Measurements from ENCODE around the gene MCF2L2.
"Not testable (repeated sequence)": the region's sequence is repeated elsewhere in the genome, so short reads cannot be mapped to it uniquely, and the experiment has no call there.

The MCF2L2 gene

DNA sequence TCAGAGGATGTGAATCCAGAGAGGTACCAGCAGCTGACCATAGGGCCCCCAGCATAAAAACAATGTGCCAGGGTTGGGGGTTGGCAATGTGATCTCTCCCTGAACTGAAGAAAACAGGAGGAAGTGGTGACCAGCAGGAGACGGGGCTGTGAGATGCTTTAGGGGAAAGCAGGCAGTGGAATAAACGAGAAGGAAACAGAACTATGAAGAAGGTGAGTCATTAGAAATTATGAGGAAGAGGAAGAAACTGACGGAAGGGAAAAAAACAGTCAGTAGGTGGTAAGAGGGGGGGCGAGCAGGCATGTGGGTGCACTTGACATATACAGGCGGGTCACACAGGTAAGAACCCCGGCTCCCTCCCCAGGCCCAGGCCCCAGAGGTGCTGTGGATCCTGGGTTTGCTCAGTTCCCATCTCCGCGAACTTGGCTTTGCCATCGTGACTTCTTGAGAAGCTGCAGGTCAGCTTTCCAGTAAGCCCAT lies 217.5 kb downstream of the MCF2L2 start:
- DNase-seq (ENCODE audit: low read depth in 2 of 2): no peak

GRCh38 chr3:183210341-183210740 lies 218.1 kb downstream of the MCF2L2 start:
- DNase-seq (ENCODE audit: low read depth in 2 of 2): no peak

- no peak for DNase-seq (ENCODE audit: low read depth in 2 of 2)
Measured at GRCh38 chr3:183208800-183209199, 219.6 kb downstream of the MCF2L2 start.

GRCh38 chr3:183208260-183208659 lies 220.2 kb downstream of the MCF2L2 start:
- DNase-seq (ENCODE audit: low read depth in 2 of 2): no peak

DNA sequence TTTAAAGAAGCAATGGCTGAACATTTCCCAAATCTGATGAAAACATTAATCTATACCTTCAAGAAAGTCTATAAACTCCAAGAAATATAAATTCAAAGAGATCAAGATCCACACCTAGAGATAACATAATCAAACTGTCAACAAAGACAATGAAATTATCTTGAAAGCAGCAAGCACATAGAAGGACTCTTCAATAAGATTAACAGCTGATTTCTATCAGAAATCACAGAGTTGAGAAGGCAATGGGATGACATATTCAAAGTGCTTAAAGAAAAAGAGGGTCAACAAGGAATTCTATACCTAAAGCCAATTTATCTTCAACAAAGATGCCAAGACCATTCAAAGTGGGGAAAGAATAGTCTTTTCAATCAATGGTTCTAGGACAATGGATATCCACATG lies 224.7 kb downstream of the MCF2L2 start:
- DNase-seq (ENCODE audit: low read depth in 2 of 2): no peak

DNA sequence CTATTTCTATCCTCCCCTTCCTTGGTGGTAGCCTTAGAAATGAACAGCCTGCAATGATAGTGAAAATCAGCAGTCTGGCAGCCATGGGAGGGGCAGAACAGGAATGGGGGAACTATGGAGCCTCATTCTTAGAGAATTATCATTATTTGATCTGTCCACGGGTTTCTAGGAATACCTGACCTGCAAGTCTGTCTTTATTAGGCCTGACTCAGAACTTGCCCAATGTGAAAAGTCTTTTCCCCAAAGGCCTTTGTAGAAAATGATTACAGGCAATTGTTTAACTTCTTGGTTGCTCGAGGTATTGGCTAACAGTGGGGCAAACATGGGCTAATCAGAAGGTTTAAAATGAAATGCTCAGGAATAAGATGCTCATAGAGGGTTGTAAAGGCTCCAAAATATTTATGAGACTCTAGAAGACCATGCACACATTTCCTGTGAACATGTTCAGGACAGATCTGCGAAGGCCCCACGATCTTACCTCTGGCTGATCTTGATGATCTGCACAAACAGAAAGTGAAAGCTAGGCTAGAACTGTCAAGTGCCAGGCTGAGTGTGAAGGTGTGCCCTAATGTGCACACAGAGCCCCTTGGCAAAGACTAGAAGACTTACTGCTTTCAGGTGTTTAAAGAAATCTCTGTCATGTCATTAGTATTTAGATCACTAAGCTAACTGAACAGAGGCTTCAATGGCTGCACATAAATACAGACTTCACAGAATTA lies 226.3 kb downstream of the MCF2L2 start:
- DNase-seq (ENCODE audit: low read depth in 2 of 2): no peak

DNA sequence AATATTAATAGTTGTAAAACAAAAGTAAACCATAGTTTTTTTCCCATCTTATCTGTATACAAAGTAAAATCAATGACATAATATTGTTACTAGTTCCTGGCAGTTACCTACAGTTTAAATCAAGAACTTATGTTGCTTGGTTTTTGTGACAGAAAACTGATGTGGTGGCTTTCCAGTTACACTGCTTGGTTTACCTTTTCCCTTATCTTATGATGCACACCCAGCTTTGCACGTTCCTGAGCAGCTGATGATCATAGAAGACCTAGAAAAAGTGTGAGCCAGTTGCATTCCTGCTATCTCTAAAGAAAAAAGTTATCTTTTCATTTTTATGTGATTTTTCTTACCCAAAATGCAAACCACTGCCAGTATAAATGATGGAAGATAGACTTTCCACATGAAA lies 229.5 kb downstream of the MCF2L2 start:
- no peak for DNase-seq (ENCODE audit: low read depth in 2 of 2)

GRCh38 chr3:183197734-183198133 lies 230.7 kb downstream of the MCF2L2 start:
- no peak for DNase-seq (ENCODE audit: low read depth in 2 of 2)

DNA sequence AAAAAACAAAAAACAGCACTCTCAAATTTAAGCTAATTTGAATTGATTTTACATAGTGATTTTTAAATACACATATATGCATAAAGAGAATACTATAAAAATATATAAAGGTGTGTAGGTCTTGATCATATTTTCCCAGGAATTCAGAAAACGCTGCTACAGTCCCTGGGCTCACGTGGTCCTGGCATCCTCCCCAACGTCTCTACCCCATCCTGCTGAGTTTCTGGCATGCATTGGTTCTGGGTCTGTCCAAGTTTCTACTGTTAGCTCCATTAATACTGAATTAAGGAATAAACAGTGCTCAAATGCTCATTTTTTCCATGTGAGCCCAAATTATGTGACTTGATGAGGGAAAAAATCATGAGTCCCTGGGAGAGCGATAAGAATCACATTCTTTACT lies 233.2 kb downstream of the MCF2L2 start:
- no peak for DNase-seq (ENCODE audit: low read depth in 2 of 2)

GRCh38 chr3:183193762-183194689 lies 234.4 kb downstream of the MCF2L2 start:
- no peak for DNase-seq (ENCODE audit: low read depth in 2 of 2)

GRCh38 chr3:183192650-183193300 lies 235.6 kb downstream of the MCF2L2 start:
- DNase-seq (ENCODE audit: low read depth in 2 of 2): no peak

- no peak for DNase-seq (ENCODE audit: low read depth in 2 of 2)
Measured at GRCh38 chr3:183189641-183190040, 238.8 kb downstream of the MCF2L2 start.

DNA sequence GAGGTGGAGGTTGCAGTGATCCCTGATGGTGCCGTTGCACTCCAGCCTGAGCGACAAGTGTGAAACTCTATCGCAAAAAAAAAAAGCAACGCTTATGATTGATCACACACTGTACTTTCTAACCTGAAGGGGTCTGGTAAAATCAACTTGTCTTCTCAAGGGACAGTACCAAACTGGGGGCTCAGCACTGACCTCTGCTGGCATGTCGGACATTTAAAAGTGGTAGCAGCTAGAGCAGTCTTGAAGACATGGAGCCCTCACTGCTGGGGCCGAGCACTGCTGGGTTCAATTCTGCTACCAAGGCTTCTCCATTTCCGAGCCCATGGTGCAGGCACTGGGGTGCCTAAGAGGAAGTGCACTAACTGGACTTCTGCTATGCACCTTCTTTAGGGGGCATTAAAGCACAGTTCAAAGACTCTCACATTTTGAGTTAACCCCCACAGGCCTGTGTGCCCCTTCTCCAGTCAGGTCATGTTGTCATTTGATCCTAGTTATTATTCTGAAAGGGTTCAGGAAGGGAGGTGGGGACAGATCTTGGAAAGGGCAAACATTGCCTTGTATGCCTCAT lies 239.4 kb downstream of the MCF2L2 start:
- no peak for DNase-seq (ENCODE audit: low read depth in 2 of 2)

DNA sequence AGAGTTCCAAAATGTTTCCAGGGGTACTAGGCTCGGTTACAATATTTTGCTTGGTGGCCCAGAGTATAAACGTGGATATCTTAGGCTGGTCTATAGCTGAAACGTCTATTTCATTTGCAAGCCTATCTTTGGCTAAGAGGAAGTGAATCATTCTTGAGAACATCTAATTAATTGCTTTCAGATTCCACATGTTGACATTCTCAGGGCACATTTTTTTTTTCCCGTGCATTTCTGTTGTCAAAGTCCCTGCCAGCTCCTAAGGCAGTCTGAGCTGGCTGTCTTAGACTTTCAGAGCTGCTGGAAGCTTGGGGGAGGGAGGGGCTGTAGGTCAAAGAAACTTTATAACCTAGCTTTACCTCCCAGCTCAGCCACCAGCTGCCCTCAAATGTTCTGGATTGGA lies 242.7 kb downstream of the MCF2L2 start:
- no peak for DNase-seq (ENCODE audit: low read depth in 2 of 2)

DNA sequence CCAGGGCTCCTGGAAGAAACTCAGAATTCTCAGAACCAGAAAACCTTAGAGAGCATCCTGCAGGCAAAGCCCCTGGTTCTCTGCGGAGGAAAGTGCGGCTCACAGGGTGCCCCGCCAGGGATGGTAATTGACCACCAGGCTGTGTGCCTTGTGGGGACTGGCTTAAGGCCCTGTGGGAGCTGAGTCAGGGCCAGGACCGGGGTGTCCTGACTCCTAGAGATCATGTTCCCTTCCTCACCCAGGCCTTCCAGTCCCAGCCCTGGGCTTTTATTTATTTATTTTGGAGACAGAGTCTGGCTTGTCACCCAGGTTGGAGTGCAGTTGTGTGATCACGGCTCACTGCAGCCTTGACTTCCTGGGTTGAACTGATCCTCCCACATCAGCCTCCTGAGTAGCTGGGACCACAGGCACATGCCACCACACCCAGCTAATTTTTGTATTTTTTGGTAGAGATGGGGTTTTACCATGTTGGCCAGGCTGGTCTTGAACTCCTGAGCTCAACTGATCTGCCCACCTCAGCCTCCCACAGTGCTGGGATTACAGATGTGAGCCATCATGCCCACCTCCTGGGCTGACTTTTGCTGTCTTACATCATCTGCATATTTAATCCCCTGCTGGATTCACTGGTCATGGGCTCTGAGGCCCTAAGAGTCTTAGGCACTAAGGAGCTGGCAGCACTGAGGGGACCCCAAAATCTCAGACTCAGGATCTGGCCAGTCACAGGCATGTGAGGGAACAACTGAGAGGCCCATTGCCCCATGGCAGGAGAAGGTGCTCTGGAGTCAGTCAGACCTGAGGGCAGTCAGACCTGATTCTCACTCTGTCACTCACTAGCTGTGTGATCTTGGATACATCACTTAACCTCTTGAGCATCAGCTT lies 245.4 kb downstream of the MCF2L2 start:
- DNase-seq (ENCODE audit: low read depth in 2 of 2): no peak

GRCh38 chr3:183182073-183182472 lies 246.3 kb downstream of the MCF2L2 start:
- DNase-seq (ENCODE audit: low read depth in 2 of 2): no peak

GRCh38 chr3:183181606-183182005 lies 246.8 kb downstream of the MCF2L2 start:
- DNase-seq (ENCODE audit: low read depth in 2 of 2): no peak

DNA sequence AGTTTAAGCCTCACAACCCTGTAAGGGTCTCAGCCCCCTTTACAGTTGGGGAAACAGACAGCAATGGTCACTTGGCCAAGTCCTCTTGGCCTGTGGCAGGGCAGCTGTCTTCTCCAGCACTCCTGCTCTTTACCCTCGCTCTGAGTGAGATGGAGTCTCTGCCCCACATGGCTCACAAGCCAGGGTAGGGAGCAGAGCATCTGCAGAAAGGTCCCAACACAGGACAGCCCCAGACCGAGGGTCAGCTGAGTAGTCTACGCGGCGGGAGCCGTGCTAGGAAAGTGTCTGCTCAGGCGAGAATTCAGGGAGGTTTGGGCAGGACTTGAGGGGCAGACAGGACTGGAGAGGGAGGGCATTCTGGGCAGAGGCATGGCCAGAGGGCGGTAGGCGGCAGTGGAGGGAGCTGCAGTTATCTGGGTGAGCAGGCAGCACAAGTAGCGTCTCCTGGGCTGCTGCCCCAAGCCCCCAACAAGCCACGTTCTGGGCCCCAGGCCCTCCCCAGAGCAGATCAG lies 247.6 kb downstream of the MCF2L2 start:
- no peak for DNase-seq (ENCODE audit: low read depth in 2 of 2)

DNA sequence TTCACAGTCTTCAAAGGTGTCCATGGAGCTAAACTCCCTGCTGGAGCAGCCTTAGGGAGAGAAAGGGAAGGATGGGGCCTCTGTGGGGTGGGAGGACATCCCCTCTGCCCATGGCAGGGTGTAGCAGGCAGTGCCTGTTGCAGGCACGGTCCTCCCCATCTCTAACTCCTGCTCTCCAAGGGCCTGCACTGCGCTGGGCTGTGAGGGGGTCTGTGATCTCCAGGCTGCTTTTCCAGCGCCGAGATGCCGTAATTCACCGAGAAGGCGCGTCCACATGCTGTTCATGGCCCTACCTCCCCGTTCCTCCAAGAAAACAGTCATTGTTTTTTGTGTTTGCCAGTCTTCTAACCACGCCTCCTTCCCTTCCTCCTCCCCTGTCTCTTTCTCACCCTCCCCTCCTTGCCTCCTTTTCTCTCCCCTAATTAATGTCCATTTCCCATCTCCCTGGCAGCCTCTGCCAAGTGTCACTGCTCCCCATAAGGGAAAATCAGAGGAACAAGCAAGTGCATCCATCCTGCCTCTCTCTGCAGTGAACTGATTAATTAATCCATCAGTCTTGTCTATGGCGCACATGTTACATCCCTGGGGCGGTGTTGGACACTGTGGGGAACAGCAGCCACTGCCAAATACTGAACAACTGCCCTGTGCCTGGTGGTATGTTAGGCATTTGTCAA lies 248.2 kb downstream of the MCF2L2 start:
- DNase-seq (ENCODE audit: low read depth in 2 of 2): no peak

DNA sequence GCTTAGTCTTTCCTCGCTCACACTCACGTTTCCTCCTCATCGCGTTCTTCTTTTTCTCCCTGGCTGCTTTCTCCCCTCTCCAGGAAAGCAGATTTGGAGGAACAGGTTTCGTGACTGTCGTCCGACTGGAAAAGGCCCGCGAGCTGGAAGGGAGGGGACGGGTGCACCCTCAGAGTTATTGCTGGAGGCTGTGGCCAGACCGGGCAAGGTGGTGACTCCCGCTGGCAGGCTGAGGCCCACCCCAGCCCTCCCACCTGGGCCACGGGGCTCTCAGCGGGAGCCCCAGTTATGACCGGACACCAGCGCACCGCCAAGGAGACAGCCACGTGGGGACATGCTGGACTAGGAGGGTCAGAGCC lies 248.9 kb downstream of the MCF2L2 start:
- DNase-seq (ENCODE audit: low read depth in 2 of 2): not testable (repeated sequence)
